ENCODE data around the gene MACO1.
"Not testable (repeated sequence)": the region's sequence is repeated elsewhere in the genome, so short reads cannot be mapped to it uniquely, and the experiment has no call there.

MACO1 gene

GRCh38 chr1:25425098-25426085, 5.3 kb upstream of the MACO1 start:
- no peak for DNase-seq

- DNase-seq, result no peak
These were observed 3.0 kb upstream of the MACO1 start for GRCh38 chr1:25427696-25428095.

GRCh38 chr1:25428475-25429166, 2.1 kb upstream of the MACO1 start:
- DNase-seq, result no peak

- DNase-seq, result no peak
These were observed 527 bp downstream of the MACO1 start for GRCh38 chr1:25430967-25431881.

GRCh38 chr1:25431955-25432719, 1.4 kb downstream of the MACO1 start:
- no peak for DNase-seq

- no peak for DNase-seq
These were observed 2.2 kb downstream of the MACO1 start for GRCh38 chr1:25432749-25433388.

GRCh38 chr1:25433389-25434186, 2.9 kb downstream of the MACO1 start:
- DNase-seq, result no peak

- DNase-seq, result no peak
These were observed 4.9 kb downstream of the MACO1 start for GRCh38 chr1:25435397-25436108.

- DNase-seq, result no peak
These were observed 7.0 kb downstream of the MACO1 start for GRCh38 chr1:25437672-25438071.

GRCh38 chr1:25439287-25439686, 8.6 kb downstream of the MACO1 start:
- no peak for DNase-seq

GRCh38 chr1:25442178-25442577, 11.5 kb downstream of the MACO1 start:
- DNase-seq, result no peak

- DNase-seq, result no peak
These were observed 12.5 kb downstream of the MACO1 start for GRCh38 chr1:25443030-25443699.

- DNase-seq, result not testable (repeated sequence)
These were observed 13.9 kb downstream of the MACO1 start for GRCh38 chr1:25444604-25445003.

- DNase-seq, result no peak
These were observed 15.4 kb downstream of the MACO1 start for GRCh38 chr1:25445993-25446538.

GRCh38 chr1:25447547-25447946, 16.9 kb downstream of the MACO1 start:
- no peak for DNase-seq

- no peak for DNase-seq
These were observed 20.2 kb downstream of the MACO1 start for GRCh38 chr1:25450891-25451290.

GRCh38 chr1:25451908-25452307, 21.2 kb downstream of the MACO1 start:
- DNase-seq, result no peak

- DNase-seq, result no peak
These were observed 25.8 kb downstream of the MACO1 start for GRCh38 chr1:25456502-25456901.
